Measurements from ENCODE around the gene PEX14.

The PEX14 gene

DNA sequence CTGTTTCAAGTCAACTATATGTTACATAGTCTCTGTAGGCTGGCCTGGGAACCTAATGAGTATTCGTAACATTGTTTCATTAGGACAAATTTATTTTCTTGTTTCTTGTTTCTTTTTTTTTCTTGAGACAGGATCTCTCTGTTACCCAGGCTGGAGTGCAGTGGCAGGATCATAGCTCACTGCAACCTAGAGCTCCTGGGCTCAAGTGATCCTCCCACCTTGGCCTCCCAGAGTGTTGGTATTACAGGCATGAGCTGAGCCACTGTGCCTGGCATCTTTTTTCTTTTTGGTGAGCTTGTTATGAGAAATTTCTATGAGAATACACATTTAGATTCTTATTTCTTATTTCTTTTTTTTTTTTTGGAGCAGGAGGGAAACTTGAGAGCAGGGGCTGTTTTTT is 37.7 kb upstream of the PEX14 start:
- H3K36me3 ChIP-seq (ENCODE audit: control insufficient read depth, insufficient read depth, low read length) = no peaks in the 10 kb centered on the region
- H3K9ac ChIP-seq (ENCODE audit: low read length) = no peak overlapping the region
- no peaks in the 10 kb centered on the region for H3K9me3 ChIP-seq (ENCODE audit: control insufficient read depth, low read length)
- no peak overlapping the region for H3K4me3 ChIP-seq (ENCODE audit: low read length)
- no peaks in the 10 kb centered on the region for H3K4me1 ChIP-seq (ENCODE audit: control insufficient read depth, insufficient read depth, low read length)
- H3K27me3 ChIP-seq (ENCODE audit: control insufficient read depth, insufficient read depth, low read length) = no peaks in the 10 kb centered on the region

DNA sequence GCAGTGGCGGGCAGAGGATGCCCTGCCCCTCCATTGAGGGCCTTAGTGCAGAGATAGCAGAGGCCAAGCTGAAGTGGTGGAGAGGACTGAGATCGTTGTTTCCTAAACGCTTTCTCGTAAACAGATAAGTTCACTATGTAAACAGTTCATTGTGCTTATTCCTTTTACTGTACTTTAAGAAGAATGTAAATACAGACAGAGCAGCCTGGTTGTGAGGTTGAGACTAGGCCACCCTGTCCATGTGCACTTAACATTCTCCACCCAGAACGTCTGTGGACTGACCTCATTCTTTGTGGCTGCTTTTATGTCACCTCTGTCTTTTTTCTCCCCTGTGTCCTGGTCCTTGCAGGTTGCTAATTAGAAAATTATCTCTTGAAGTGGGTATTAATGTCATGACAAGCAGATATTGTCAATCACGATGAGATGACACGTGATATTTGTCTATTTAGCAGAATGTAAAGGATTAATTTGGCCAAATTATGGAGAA is 36.0 kb upstream of the PEX14 start:
- no peaks in the 10 kb centered on the region for H3K36me3 ChIP-seq (ENCODE audit: control insufficient read depth, insufficient read depth, low read length)
- no peaks in the 10 kb centered on the region for H3K27me3 ChIP-seq (ENCODE audit: control insufficient read depth, insufficient read depth, low read length)
- H3K9ac ChIP-seq (ENCODE audit: low read length) = no peak overlapping the region
- no peak overlapping the region for H3K4me3 ChIP-seq (ENCODE audit: low read length)
- H3K9me3 ChIP-seq (ENCODE audit: control insufficient read depth, low read length) = no peaks in the 10 kb centered on the region
- no peaks in the 10 kb centered on the region for H3K4me1 ChIP-seq (ENCODE audit: control insufficient read depth, insufficient read depth, low read length)

- Histone ChIP-seq H3K4me3 (ENCODE audit: low read length) (no peak overlapping the region), H3K36me3 (ENCODE audit: control insufficient read depth, insufficient read depth, low read length) (no peaks in the 10 kb centered on the region), H3K9ac (ENCODE audit: low read length) (no peak overlapping the region), H3K4me1 (ENCODE audit: control insufficient read depth, insufficient read depth, low read length) (no peaks in the 10 kb centered on the region), H3K27me3 (ENCODE audit: control insufficient read depth, insufficient read depth, low read length) (no peaks in the 10 kb centered on the region), H3K9me3 (ENCODE audit: control insufficient read depth, low read length) (no peaks in the 10 kb centered on the region)
Observed at GRCh38 chr1:10440305-10440704, 34.4 kb upstream of the PEX14 start.

GRCh38 chr1:10440794-10441193 is 34.0 kb upstream of the PEX14 start:
- Histone ChIP-seq H3K36me3 (ENCODE audit: control insufficient read depth, insufficient read depth, low read length) (no peaks in the 10 kb centered on the region), H3K4me3 (ENCODE audit: low read length) (no peak overlapping the region), H3K9ac (ENCODE audit: low read length) (no peak overlapping the region), H3K9me3 (ENCODE audit: control insufficient read depth, low read length) (no peaks in the 10 kb centered on the region), H3K4me1 (ENCODE audit: control insufficient read depth, insufficient read depth, low read length) (no peaks in the 10 kb centered on the region), H3K27me3 (ENCODE audit: control insufficient read depth, insufficient read depth, low read length) (no peaks in the 10 kb centered on the region)

GRCh38 chr1:10444248-10444647 is 30.5 kb upstream of the PEX14 start:
- Histone ChIP-seq H3K27me3 (ENCODE audit: control insufficient read depth, insufficient read depth, low read length) (no peaks in the 10 kb centered on the region), H3K36me3 (ENCODE audit: control insufficient read depth, insufficient read depth, low read length) (no peaks in the 10 kb centered on the region), H3K9ac (ENCODE audit: low read length) (no peak overlapping the region), H3K9me3 (ENCODE audit: control insufficient read depth, low read length) (no peaks in the 10 kb centered on the region), H3K4me3 (ENCODE audit: low read length) (no peak overlapping the region), H3K4me1 (ENCODE audit: control insufficient read depth, insufficient read depth, low read length) (no peaks in the 10 kb centered on the region)

GRCh38 chr1:10444795-10445397 is 29.9 kb upstream of the PEX14 start:
- Histone ChIP-seq H3K36me3 (ENCODE audit: control insufficient read depth, insufficient read depth, low read length) (no peaks in the 10 kb centered on the region), H3K9me3 (ENCODE audit: control insufficient read depth, low read length) (no peaks in the 10 kb centered on the region), H3K4me3 (ENCODE audit: low read length) (no peak overlapping the region), H3K9ac (ENCODE audit: low read length) (no peak overlapping the region), H3K4me1 (ENCODE audit: control insufficient read depth, insufficient read depth, low read length) (no peaks in the 10 kb centered on the region), H3K27me3 (ENCODE audit: control insufficient read depth, insufficient read depth, low read length) (no peaks in the 10 kb centered on the region)

GRCh38 chr1:10446790-10447422 is 27.8 kb upstream of the PEX14 start:
- H3K4me1 ChIP-seq (ENCODE audit: control insufficient read depth, insufficient read depth, low read length) = no peaks in the 10 kb centered on the region
- no peak overlapping the region for H3K4me3 ChIP-seq (ENCODE audit: low read length)
- peaks cover 3% of the 10 kb centered on the region for H3K27me3 ChIP-seq (ENCODE audit: control insufficient read depth, insufficient read depth, low read length)
- H3K9me3 ChIP-seq (ENCODE audit: control insufficient read depth, low read length) = no peaks in the 10 kb centered on the region
- H3K9ac ChIP-seq (ENCODE audit: low read length) = no peak overlapping the region
- no peaks in the 10 kb centered on the region for H3K36me3 ChIP-seq (ENCODE audit: control insufficient read depth, insufficient read depth, low read length)

GRCh38 chr1:10449751-10450150 is 25.0 kb upstream of the PEX14 start, which contains the start of gene CORT:
TSS of gene CORT (plus strand) at chr1:10450031. CDS start at chr1:10450224, 193 bp downstream.
- no peaks in the 10 kb centered on the region for H3K36me3 ChIP-seq (ENCODE audit: control insufficient read depth, insufficient read depth, low read length)
- no peaks in the 10 kb centered on the region for H3K4me1 ChIP-seq (ENCODE audit: control insufficient read depth, insufficient read depth, low read length)
- H3K9me3 ChIP-seq (ENCODE audit: control insufficient read depth, low read length) = no peaks in the 10 kb centered on the region
- H3K4me3 ChIP-seq (ENCODE audit: low read length) = no peak within 1 kb of the TSS
- H3K9ac ChIP-seq (ENCODE audit: low read length) = no peak within 1 kb of the TSS
- peaks cover 3% of the 10 kb centered on the region for H3K27me3 ChIP-seq (ENCODE audit: control insufficient read depth, insufficient read depth, low read length)

- no peaks in the 10 kb centered on the region for H3K4me1 ChIP-seq (ENCODE audit: control insufficient read depth, insufficient read depth, low read length)
- H3K9me3 ChIP-seq (ENCODE audit: control insufficient read depth, low read length) = no peaks in the 10 kb centered on the region
- no peak overlapping the region for H3K4me3 ChIP-seq (ENCODE audit: low read length)
- H3K36me3 ChIP-seq (ENCODE audit: control insufficient read depth, insufficient read depth, low read length) = no peaks in the 10 kb centered on the region
- no peak overlapping the region for H3K9ac ChIP-seq (ENCODE audit: low read length)
- peaks cover 3% of the 10 kb centered on the region for H3K27me3 ChIP-seq (ENCODE audit: control insufficient read depth, insufficient read depth, low read length)
Observed at GRCh38 chr1:10450156-10450814, 24.5 kb upstream of the PEX14 start.

- H3K4me1 ChIP-seq (ENCODE audit: control insufficient read depth, insufficient read depth, low read length) = no peaks in the 10 kb centered on the region
- no peak overlapping the region for H3K4me3 ChIP-seq (ENCODE audit: low read length)
- H3K36me3 ChIP-seq (ENCODE audit: control insufficient read depth, insufficient read depth, low read length) = no peaks in the 10 kb centered on the region
- peaks cover 3% of the 10 kb centered on the region for H3K27me3 ChIP-seq (ENCODE audit: control insufficient read depth, insufficient read depth, low read length)
- H3K9me3 ChIP-seq (ENCODE audit: control insufficient read depth, low read length) = no peaks in the 10 kb centered on the region
- no peak overlapping the region for H3K9ac ChIP-seq (ENCODE audit: low read length)
Observed at GRCh38 chr1:10450836-10451235, 23.9 kb upstream of the PEX14 start.

DNA sequence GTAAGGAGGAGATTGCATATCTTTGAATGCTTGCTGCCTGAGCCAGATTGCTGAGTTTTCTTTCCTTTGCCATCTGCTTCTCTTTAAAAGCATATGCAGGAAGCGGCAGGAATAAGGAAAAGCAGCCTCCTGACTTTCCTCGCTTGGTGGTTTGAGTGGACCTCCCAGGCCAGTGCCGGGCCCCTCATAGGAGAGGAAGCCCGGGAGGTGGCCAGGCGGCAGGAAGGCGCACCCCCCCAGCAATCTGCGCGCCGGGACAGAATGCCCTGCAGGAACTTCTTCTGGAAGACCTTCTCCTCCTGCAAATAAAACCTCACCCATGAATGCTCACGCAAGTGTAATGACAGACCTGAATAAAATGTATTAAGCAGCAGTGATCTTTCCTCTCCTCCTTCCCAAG is 23.5 kb upstream of the PEX14 start:
- H3K36me3 ChIP-seq (ENCODE audit: control insufficient read depth, insufficient read depth, low read length) = no peaks in the 10 kb centered on the region
- no peak overlapping the region for H3K9ac ChIP-seq (ENCODE audit: low read length)
- H3K27me3 ChIP-seq (ENCODE audit: control insufficient read depth, insufficient read depth, low read length) = peaks cover 3% of the 10 kb centered on the region
- H3K9me3 ChIP-seq (ENCODE audit: control insufficient read depth, low read length) = no peaks in the 10 kb centered on the region
- H3K4me1 ChIP-seq (ENCODE audit: control insufficient read depth, insufficient read depth, low read length) = no peaks in the 10 kb centered on the region
- H3K4me3 ChIP-seq (ENCODE audit: low read length) = no peak overlapping the region

- Histone ChIP-seq H3K4me3 (ENCODE audit: low read length) (no peak overlapping the region), H3K4me1 (ENCODE audit: control insufficient read depth, insufficient read depth, low read length) (peaks cover 4% of the 10 kb centered on the region), H3K36me3 (ENCODE audit: control insufficient read depth, insufficient read depth, low read length) (no peaks in the 10 kb centered on the region), H3K9me3 (ENCODE audit: control insufficient read depth, low read length) (no peaks in the 10 kb centered on the region), H3K27me3 (ENCODE audit: control insufficient read depth, insufficient read depth, low read length) (peaks cover 3% of the 10 kb centered on the region), H3K9ac (ENCODE audit: low read length) (no peak overlapping the region)
Observed at GRCh38 chr1:10456048-10456447, 18.7 kb upstream of the PEX14 start.

All from mucosa of stomach (tissue), 1 donor.